Mammary microvascular endothelial cell (primary cell): ENCODE results near the gene CHRND. TPM values are rescaled to one million over a fixed set of nuclear protein-coding genes. Genes with fewer than 3 reads are reported as not detected.

Experiments
- total RNA-seq: library from RNA; depleted of rRNA; stranded (reverse); fragments of >200 nt; gene quantifications from 2 replicates; pipeline ENCODE4 v1.2.3, GENCODE V29; 2015

CHRND gene
- not detected in 2 replicates for total RNA-seq

DNA sequence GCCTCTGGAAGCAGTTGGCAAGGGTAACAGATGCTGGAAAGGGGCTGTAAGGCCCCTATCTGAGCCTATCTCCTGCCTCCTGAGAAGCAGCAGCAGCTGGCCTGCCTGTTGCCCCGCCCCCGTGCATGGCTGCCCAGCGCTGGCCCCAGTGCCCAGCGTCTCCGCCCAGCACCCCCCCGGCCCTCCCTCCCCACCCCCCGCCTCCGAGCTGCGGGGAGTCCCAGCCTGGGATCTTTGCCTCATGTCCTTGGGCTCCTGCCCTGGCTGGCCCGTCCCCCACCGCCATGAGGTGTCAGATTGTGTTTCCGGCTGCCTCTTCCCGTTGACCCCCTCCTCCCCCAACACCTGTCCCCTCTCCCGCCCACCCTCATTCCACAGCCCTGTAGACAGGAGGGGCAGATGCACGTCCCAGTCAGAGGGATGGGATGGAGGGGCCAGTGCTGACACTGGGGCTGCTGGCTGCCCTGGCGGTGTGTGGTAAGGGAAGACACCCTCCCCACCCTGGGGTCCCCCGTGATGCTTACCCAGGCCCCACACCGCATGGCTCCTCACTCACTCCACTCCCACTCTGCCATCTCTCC, at the start of gene CHRND:
TSS of gene CHRND (plus strand) at position 370 of the 581 bp plus-strand sequence. CDS start at position 426, 56 bp downstream.

DNA sequence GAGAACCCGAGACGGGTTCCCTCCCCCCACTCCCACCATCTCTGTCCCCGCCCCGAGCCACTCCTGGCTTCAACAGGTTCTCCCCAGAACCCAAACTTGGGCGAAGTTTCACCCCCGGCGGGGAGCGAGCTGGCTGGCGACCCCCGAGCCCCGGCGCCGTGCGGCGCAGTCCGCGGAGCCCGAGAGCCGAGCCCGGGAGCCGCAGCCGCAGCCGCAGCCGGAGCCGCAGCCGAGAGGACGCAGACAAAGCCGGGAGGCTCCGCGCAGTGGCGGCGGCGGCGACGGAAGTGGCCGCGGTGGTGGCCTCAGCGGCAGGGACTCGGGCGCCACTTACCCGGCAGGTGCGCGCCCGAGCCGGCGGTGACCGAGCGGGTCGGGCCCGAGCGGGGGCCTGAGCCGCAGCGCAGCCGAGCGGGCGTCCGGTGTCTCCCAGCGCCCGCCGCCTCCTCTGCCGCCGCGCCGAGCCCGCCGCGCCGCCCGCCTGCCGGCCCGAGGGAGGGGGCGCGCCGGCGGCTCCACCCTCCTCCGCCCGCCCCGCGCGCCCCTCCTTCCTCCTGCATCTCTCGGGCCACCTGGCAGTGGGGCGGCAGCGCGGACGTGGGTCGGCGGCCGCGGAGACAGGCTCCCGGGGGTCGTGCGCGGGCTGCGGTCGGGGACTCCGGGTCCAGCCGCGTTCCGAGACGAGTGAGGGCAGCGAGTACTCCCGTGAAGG, 38.4 kb upstream of the CHRND start, which contains the start of gene ECEL1:
TSS of gene ECEL1 (minus strand) at position 450 of the 712 bp plus-strand sequence. CDS start 1,181 bp downstream, outside the sequence.

DNA sequence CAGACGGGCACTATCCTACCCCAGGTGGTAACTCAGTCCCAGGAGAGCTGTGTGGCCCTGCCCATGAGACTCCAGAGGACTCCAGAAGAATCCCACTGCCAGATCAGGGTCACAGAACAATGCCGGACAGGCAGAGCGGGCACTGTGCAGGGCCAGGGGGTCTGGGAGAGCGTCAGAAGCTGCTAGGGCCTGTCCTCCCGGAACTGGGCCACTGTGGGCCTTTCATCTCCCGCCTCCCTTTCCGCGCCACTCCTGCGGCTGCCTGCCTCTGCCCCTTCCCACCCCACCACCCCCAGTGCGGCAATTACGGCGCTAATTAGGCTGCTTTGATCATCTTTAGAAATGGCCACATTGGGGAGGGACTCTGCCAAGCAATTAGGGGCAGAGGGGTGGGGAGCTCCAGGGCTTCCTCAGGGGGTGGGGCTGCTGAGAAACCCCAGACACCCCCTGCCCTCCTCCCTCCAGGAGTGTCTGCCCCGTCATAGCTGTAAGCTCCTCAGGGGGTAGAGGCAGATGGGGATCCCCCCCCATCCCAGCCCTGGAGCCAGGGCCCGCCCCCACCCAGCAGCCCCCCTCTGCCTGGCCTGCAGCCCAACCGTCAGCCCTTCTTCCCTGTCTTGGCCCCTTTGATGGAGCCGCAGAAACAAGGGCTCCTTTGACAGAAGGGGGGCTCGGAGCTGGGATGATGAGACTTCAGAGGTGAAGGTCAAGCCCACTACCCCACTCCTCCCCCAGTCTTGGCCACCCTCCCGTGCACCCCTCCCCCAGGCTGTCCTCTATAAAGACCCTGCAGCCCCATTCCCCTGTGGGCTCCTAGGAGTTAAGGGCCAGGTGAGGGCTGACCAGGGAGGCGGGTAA, 6.2 kb upstream of the CHRND start, which contains the start of gene PRSS56:
TSS of gene PRSS56 (plus strand) at position 808 of the 858 bp plus-strand sequence. CDS start 211 bp downstream, outside the sequence.

DNA sequence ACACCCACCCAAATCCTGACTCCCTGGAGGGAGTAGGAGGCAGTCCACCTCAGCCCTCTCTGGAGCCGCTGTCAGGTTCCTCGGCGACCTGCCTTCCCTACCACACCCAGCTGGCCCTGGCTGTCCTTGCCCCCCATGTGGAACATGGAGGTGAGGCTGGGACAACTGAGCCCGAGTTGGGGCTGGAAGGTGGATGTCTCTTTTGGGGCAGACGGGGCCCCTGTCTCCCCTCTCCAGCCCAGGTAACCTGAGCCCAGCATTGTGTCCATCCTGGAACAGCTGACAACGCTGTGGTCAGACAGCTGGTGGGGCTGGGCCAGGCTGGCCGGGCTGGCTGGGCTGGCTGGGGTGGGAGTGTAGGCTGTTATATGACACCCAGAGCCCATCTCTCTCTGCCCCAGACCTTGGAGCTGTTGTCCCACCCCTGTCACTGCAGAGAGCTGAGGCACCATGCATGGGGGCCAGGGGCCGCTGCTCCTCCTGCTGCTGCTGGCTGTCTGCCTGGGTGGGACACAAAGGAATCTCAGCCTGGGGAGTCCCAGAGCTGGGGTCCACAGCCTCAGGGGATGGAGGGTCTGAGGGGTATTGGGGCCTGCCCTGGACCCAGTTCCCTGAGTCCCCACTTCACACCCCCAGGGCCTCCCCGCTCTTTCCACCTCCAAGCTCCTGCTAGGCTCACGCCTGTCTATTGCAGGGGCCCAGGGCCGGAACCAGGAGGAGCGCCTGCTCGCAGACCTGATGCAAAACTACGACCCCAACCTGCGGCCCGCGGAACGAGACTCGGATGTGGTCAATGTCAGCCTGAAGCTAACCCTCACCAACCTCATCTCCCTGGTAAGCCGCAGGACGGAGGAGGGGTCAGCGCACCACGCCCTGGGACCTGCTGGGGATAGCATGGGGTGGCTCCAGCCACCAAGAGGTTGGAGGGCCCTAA, 13.6 kb downstream of the CHRND start, which contains the start of gene CHRNG:
TSS of gene CHRNG (plus strand) at position 395 of the 934 bp plus-strand sequence. CDS start at position 451, 56 bp downstream.

DNA sequence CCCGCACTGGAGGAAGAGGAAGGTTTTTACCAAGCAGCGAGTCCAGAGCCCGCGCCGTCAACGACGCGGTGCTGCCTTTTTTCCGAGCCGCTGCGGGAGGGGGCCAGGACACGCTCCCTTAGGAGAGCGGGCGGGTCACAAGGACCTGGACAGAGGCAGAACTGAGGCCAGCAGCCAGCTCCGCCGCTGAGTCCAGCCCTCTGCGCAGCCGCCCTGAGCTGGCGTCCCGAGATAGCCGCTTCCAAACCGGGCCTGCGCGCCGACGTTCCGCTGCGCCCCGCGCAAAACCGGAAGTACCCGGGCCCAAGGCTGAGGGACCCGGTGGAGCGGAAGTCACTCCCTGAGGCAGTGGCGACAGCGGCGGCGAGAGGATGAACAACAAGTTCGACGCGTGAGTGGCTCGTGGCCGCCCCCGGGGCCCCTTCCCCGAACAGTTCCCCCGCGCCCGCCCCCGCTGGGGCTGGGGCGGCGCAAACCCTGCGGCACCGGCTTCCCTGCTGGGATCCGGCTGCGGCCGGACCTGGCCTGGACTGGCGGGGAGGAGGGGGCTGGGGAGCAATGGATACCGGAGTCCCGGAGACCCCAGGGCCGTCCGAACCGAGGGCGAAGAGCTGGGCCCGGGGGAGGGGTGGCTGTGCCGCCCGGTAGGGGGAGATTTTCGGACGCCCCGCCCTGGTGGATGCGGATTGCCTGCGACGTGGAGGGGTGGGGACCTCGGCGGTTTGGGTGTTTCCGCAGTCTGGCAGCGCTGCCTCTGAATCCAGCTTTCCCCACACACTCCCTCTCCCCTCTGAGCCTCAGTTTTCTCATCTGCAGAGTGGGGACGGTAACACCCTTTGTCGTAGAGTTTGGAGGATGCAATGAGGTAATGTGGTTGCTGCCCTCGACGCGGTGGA, 24.6 kb downstream of the CHRND start, which contains the start of the genes EIF4E2 and TIGD1:
TSS of gene EIF4E2 (plus strand) at position 336 of the 896 bp plus-strand sequence. CDS start at position 372, 36 bp downstream.
TSS of gene TIGD1 (minus strand) at position 204 of the 896 bp plus-strand sequence. CDS start 675 bp downstream, outside the sequence.

Other genes with a start within 250 kb of the CHRND start
- gene ALPP, start 147.4 kb upstream of the CHRND start, total RNA-seq: not detected in 2 replicates
- gene ALPG, start 119.3 kb upstream of the CHRND start, total RNA-seq: 0.07 TPM in 1 of 2 replicates, not detected in the other
- not detected in 2 replicates for gene ALPI, start 70.0 kb upstream of the CHRND start, total RNA-seq
- gene ECEL1, start 38.3 kb upstream of the CHRND start, total RNA-seq: not detected in 2 replicates
- not detected in 2 replicates for gene PRSS56, start 5.8 kb upstream of the CHRND start, total RNA-seq
- gene CHRNG, start 13.5 kb downstream of the CHRND start, total RNA-seq: not detected in 2 replicates
- 2.7 and 3.7 TPM in 2 replicates for gene TIGD1, start 24.4 kb downstream of the CHRND start, total RNA-seq
- gene EIF4E2, start 24.5 kb downstream of the CHRND start, total RNA-seq: 78.0 and 88.3 TPM in 2 replicates
- gene EFHD1, start 107.4 kb downstream of the CHRND start, total RNA-seq: 0.20 TPM in 1 of 2 replicates, not detected in the other
- 28.2 and 33.0 TPM in 2 replicates for gene GIGYF2, start 171.2 kb downstream of the CHRND start, total RNA-seq